OCI-LY1 (cell line): ENCODE measurements around the gene CREB5.

Experiments
- EZH2 ChIP-seq: fragments of 200-600 bp; sonication (generic), shearing (Covaris generic); IDR thresholded peaks from 2 replicates; pipeline ENCODE4 v1.8.0; 2017; ENCODE audit warnings: borderline replicate concordance, mixed run types, mild to moderate bottlenecking, antibody characterized with exemption, low read length, moderate library complexity, mixed read lengths
- TF ChIP-seq, protein P1 (sequence below): fragments of 200-600 bp; sonication (generic), shearing (Covaris generic); IDR thresholded peaks from 2 replicates; pipeline ENCODE4 v1.5.1; 2017; ENCODE audit warnings: mild to moderate bottlenecking, antibody characterized with exemption, low read length, moderate library complexity, mixed read lengths

DNA sequence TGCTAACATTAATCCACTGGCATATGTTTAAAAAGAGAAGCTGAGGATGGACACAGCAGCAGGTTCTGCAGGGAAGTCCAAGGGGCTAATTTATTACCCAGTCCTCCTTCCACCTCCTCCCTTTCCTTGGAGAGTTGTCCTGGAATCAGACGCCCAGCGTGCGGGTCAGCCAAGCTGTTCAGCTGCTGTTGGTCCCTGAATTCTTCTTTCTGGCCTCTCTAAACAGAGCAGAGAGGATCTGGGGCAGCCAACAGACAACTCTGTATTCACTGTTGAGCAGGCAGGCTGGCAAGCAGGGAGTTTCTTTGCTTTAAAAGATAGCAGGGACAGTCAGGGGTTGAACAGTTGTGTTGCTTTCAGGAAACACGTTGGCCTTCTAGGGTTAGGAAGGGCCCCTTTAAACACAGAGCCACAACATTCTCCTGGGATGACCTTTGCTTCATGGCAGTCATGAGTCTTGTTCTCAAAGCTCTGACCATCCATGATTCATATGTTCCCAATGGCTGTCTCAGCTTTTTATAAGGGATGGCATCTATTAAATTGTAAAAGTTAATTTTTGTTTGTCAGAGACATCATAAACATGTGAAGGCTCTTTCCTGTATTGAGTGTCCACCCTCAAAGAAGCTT lies 217.0 kb downstream of the CREB5 start:
- TF ChIP-seq EZH2 = no peak
- TF ChIP-seq, protein P1, sequence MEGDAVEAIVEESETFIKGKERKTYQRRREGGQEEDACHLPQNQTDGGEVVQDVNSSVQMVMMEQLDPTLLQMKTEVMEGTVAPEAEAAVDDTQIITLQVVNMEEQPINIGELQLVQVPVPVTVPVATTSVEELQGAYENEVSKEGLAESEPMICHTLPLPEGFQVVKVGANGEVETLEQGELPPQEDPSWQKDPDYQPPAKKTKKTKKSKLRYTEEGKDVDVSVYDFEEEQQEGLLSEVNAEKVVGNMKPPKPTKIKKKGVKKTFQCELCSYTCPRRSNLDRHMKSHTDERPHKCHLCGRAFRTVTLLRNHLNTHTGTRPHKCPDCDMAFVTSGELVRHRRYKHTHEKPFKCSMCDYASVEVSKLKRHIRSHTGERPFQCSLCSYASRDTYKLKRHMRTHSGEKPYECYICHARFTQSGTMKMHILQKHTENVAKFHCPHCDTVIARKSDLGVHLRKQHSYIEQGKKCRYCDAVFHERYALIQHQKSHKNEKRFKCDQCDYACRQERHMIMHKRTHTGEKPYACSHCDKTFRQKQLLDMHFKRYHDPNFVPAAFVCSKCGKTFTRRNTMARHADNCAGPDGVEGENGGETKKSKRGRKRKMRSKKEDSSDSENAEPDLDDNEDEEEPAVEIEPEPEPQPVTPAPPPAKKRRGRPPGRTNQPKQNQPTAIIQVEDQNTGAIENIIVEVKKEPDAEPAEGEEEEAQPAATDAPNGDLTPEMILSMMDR = no peak
